Erythroblast (primary cell): ENCODE data around the gene RWDD1.

Experiments
- GATA1 ChIP-seq: IDR thresholded peaks from 2 replicates; pipeline ENCODE4 v1.6.1; 2011; ENCODE audit warnings: low read depth, mild to moderate bottlenecking, control low read depth, low read length, moderate library complexity
- POLR2A ChIP-seq: IDR thresholded peaks from 2 replicates; pipeline ENCODE4 v1.6.1; 2011; ENCODE audit warnings: mild to moderate bottlenecking, low read length

- no peak for TF ChIP-seq POLR2A
- no peak for TF ChIP-seq GATA1
Observed at GRCh38 chr6:116557893-116558292, 13.4 kb upstream of the RWDD1 start.
